SK-N-SH (cell line): ENCODE results near the gene CFAP65. TPM values are rescaled to one million over a fixed set of nuclear protein-coding genes. Genes with fewer than 3 reads are reported as not detected.

Source experiments
- CTCF ChIA-PET: fragments of 300-600, 350-600 bp; formaldehyde crosslinking; extraction: SDS; loops from one replicate; lab custom pipeline; 2021; lab: Yijun Ruan, JAX
- POLR2A ChIA-PET: fragments of 350-600 bp; sonication (Branson Sonifier 250); formaldehyde crosslinking; extraction: SDS; loops from one replicate; lab custom pipeline; 2020; ENCODE audit warnings: antibody characterized with exemption, inconsistent platforms; lab: Yijun Ruan, JAX
- DNase-seq: peaks from one replicate; pipeline ENCODE4 v3.0.0; 2012
- H2AFZ ChIP-seq: fragments of 200-600 bp; sonication (generic); 2 replicates; pipeline ENCODE4 v1.8.1; 2016; ENCODE audit warnings: antibody characterized with exemption, mild to moderate bottlenecking, low read depth
- H3F3A ChIP-seq: fragments of 200-600 bp; sonication (generic); replicated peaks from 2 replicates; pipeline ENCODE3; 2016; ENCODE audit warnings: antibody characterized with exemption, mild to moderate bottlenecking; ENCODE audit not compliant: insufficient read depth
- H3K27ac ChIP-seq, 2 experiments: fragments of 200-500 bp in 1 of 2; fragments of 200-600 bp in 1 of 2; sonication (Bioruptor generic) in 1 of 2; sonication (generic), shearing (Covaris generic) in 1 of 2; 2 replicates each; pipeline versions ENCODE4 v1.5.1 to v1.6.1; 2014 to 2016; ENCODE audit warnings: low read depth in 2 of 2, inconsistent platforms in 1 of 2, low read length in 1 of 2, mild to moderate bottlenecking in 1 of 2, mixed read lengths in 1 of 2
- H3K27me3 ChIP-seq: fragments of 200-600 bp; sonication (generic), shearing (Covaris generic); 2 replicates; pipeline ENCODE4 v1.6.1; 2016; ENCODE audit warnings: mixed run types; ENCODE audit not compliant: insufficient read depth
- H3K36me3 ChIP-seq, 2 experiments: fragments of 200-500 bp in 1 of 2; fragments of 200-600 bp in 1 of 2; sonication (Bioruptor generic) in 1 of 2; sonication (generic) in 1 of 2; replicated peaks in 1 of 2; 2 replicates each; pipeline versions ENCODE3 to v1.5.1; 2014 to 2016; ENCODE audit warnings: low read length in 1 of 2, mild to moderate bottlenecking in 1 of 2; ENCODE audit not compliant: insufficient read depth in 2 of 2, control insufficient read depth in 1 of 2
- H3K4me1 ChIP-seq, 2 experiments: fragments of 200-500 bp in 1 of 2; fragments of 200-600 bp in 1 of 2; sonication (Bioruptor generic) in 1 of 2; sonication (generic), shearing (Covaris generic) in 1 of 2; 2 replicates each; pipeline versions ENCODE4 v1.5.1 to v1.6.1; 2014 to 2016; ENCODE audit warnings: low read depth in 1 of 2, low read length in 1 of 2, mixed run types in 1 of 2; ENCODE audit not compliant: insufficient read depth in 2 of 2, control insufficient read depth in 1 of 2
- H3K4me2 ChIP-seq: fragments of 200-600 bp; sonication (generic), shearing (Covaris generic); 2 replicates; pipeline ENCODE4 v1.6.1; 2017; ENCODE audit warnings: mixed run types
- H3K4me3 ChIP-seq, 2 experiments: fragments of 200-500 bp in 1 of 2; fragments of 200-600 bp in 1 of 2; sonication (Bioruptor generic) in 1 of 2; sonication (generic), shearing (Covaris generic) in 1 of 2; 2 replicates each; pipeline versions ENCODE4 v1.5.1 to v1.8.1; 2014 to 2016; ENCODE audit warnings: low read depth in 2 of 2, inconsistent platforms in 1 of 2, low read length in 1 of 2, mild to moderate bottlenecking in 1 of 2, mixed read lengths in 1 of 2, moderate library complexity in 1 of 2
- H3K79me2 ChIP-seq: fragments of 200-600 bp; sonication (generic); 2 replicates; pipeline ENCODE4 v1.8.1; 2017; ENCODE audit warnings: mild to moderate bottlenecking; ENCODE audit not compliant: insufficient read depth
- H3K9ac ChIP-seq: fragments of 200-600 bp; sonication (generic); 2 replicates; pipeline ENCODE4 v1.6.1; 2017; ENCODE audit warnings: mixed run types
- H3K9me2 ChIP-seq: fragments of 200-600 bp; sonication (generic); 2 replicates; pipeline ENCODE4 v1.6.1; 2017; ENCODE audit warnings: mixed run types
- H3K9me3 ChIP-seq: fragments of 200-600 bp; sonication (generic); 2 replicates; pipeline ENCODE4 v1.6.1; 2017; ENCODE audit warnings: mixed run types, mild to moderate bottlenecking, moderate library complexity
- H4K20me1 ChIP-seq: fragments of 200-600 bp; sonication (generic); 2 replicates; pipeline ENCODE4 v1.6.1; 2017; ENCODE audit warnings: mild to moderate bottlenecking, mixed run types; ENCODE audit not compliant: insufficient read depth
- ELF1 ChIP-seq: IDR thresholded peaks from 2 replicates; pipeline ENCODE4 v1.4.0; 2012
- EZH2phosphoT487 ChIP-seq: fragments of 200-600 bp; sonication (generic); IDR thresholded peaks from 2 replicates; pipeline ENCODE4 v1.6.1; 2017; ENCODE audit warnings: low read depth, mixed run types, mild to moderate bottlenecking, antibody characterized with exemption, moderate library complexity, borderline replicate concordance
- GABPA ChIP-seq: IDR thresholded peaks from 2 replicates; pipeline ENCODE4 v1.4.0; 2012; ENCODE audit warnings: low read depth, mild to moderate bottlenecking
- MXI1 ChIP-seq: IDR thresholded peaks from 2 replicates; pipeline ENCODE4 v1.6.1; 2012; ENCODE audit warnings: mild to moderate bottlenecking, low read depth, low read length, improper control_type of control experiment
- NFIC ChIP-seq: IDR thresholded peaks from 2 replicates; pipeline ENCODE4 v1.4.0; 2012; ENCODE audit warnings: borderline replicate concordance
- RFX5 ChIP-seq: IDR thresholded peaks from 2 replicates; pipeline ENCODE4 v1.6.1; 2012; ENCODE audit warnings: mild to moderate bottlenecking, improper control_type of control experiment, low read length
- WGBS: methylation state at CpG from one replicate; pipeline ENCODE4 v1.1.6; 2017; ENCODE audit warnings: low lambda C conversion rate; 5-methylcytosine and 5-hydroxymethylcytosine counted together
- polyA plus RNA-seq, 3 experiments: library from polyadenylated mRNA; depleted of rRNA; stranded (reverse); fragments of >200 nt; gene quantifications; 2 replicates each; pipeline ENCODE4 v1.2.3, GENCODE V29; 2012
- small RNA-seq, 7 experiments: library from RNA; depleted of rRNA; stranded (forward); fragments of <200 nt; gene quantifications; one replicate each; pipeline ENCODE3, GENCODE V24; 2012
- TF ChIP-seq, protein P1 (sequence below): IDR thresholded peaks from 2 replicates; pipeline ENCODE4 v1.6.1; 2012; ENCODE audit warnings: mild to moderate bottlenecking, low read depth, low read length, moderate library complexity
- TF ChIP-seq, protein P2 (sequence below): IDR thresholded peaks from 2 replicates; pipeline ENCODE4; 2012
- TF ChIP-seq, protein P3 (sequence below): fragments of 200-600 bp; sonication (generic); IDR thresholded peaks from 2 replicates; pipeline ENCODE4 v1.6.1; 2017; ENCODE audit warnings: antibody characterized with exemption, mild to moderate bottlenecking, moderate library complexity

Gene CFAP65
- polyA plus RNA-seq, 1 of the 3 experiments (the other 2 are of a cell fraction): 0.95 TPM

DNA sequence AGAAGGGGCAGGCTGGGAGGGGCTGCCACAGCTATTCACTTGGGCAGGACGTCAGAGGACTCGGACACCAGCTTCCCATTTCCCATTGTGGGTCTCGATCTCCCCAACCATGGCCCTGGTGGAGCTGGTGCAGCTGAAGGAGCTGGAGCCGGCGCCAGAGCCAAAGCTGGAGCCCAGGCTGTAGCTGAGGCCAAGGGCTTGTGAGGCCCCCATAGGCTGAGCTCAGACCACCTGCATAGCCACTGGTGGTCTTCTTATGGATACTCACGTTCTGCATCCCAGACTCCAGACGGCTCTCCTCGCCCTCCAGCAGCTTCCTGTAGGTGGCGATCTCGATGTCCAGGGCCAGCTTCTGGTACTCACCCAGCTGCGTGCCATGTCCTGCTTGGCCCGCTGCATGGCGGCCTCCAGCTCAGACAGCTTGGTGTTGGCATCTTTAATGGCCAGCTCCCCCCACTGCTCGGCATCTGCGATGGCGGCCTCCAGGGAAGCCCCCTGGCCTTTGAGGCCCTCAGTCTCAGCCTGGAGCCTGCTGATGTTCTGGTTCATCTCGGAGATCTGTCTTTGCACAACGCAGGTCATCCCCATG lies 87.9 kb downstream of the CFAP65 start:
- no peak for TF ChIP-seq GABPA
- TF ChIP-seq ELF1: no peak
- TF ChIP-seq, protein P1, sequence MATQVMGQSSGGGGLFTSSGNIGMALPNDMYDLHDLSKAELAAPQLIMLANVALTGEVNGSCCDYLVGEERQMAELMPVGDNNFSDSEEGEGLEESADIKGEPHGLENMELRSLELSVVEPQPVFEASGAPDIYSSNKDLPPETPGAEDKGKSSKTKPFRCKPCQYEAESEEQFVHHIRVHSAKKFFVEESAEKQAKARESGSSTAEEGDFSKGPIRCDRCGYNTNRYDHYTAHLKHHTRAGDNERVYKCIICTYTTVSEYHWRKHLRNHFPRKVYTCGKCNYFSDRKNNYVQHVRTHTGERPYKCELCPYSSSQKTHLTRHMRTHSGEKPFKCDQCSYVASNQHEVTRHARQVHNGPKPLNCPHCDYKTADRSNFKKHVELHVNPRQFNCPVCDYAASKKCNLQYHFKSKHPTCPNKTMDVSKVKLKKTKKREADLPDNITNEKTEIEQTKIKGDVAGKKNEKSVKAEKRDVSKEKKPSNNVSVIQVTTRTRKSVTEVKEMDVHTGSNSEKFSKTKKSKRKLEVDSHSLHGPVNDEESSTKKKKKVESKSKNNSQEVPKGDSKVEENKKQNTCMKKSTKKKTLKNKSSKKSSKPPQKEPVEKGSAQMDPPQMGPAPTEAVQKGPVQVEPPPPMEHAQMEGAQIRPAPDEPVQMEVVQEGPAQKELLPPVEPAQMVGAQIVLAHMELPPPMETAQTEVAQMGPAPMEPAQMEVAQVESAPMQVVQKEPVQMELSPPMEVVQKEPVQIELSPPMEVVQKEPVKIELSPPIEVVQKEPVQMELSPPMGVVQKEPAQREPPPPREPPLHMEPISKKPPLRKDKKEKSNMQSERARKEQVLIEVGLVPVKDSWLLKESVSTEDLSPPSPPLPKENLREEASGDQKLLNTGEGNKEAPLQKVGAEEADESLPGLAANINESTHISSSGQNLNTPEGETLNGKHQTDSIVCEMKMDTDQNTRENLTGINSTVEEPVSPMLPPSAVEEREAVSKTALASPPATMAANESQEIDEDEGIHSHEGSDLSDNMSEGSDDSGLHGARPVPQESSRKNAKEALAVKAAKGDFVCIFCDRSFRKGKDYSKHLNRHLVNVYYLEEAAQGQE: no peak
- TF ChIP-seq NFIC: no peak
- TF ChIP-seq, protein P2, sequence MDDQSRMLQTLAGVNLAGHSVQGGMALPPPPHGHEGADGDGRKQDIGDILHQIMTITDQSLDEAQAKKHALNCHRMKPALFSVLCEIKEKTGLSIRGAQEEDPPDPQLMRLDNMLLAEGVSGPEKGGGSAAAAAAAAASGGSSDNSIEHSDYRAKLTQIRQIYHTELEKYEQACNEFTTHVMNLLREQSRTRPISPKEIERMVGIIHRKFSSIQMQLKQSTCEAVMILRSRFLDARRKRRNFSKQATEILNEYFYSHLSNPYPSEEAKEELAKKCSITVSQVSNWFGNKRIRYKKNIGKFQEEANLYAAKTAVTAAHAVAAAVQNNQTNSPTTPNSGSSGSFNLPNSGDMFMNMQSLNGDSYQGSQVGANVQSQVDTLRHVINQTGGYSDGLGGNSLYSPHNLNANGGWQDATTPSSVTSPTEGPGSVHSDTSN: no peak
- TF ChIP-seq EZH2phosphoT487: no peak
- TF ChIP-seq RFX5: no peak
- TF ChIP-seq, protein P3, sequence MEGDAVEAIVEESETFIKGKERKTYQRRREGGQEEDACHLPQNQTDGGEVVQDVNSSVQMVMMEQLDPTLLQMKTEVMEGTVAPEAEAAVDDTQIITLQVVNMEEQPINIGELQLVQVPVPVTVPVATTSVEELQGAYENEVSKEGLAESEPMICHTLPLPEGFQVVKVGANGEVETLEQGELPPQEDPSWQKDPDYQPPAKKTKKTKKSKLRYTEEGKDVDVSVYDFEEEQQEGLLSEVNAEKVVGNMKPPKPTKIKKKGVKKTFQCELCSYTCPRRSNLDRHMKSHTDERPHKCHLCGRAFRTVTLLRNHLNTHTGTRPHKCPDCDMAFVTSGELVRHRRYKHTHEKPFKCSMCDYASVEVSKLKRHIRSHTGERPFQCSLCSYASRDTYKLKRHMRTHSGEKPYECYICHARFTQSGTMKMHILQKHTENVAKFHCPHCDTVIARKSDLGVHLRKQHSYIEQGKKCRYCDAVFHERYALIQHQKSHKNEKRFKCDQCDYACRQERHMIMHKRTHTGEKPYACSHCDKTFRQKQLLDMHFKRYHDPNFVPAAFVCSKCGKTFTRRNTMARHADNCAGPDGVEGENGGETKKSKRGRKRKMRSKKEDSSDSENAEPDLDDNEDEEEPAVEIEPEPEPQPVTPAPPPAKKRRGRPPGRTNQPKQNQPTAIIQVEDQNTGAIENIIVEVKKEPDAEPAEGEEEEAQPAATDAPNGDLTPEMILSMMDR: no peak; the same call in 1 of the 2 replicates
- no peak for TF ChIP-seq MXI1
- TF ChIP-seq, all 33 proteins: peak for 0
- H3K27me3 ChIP-seq: peaks cover 29% of the 10 kb centered on the region
- POLR2A ChIA-PET: no interaction called here
- H3K4me3 ChIP-seq: no peak overlapping the region
- no peaks in the 10 kb centered on the region for H3K9me3 ChIP-seq
- no peaks in the 10 kb centered on the region for H3K36me3 ChIP-seq
- no peaks in the 10 kb centered on the region for H3K79me2 ChIP-seq
- no peak overlapping the region for H3K9ac ChIP-seq
- no peaks in the 10 kb centered on the region for H3K9me2 ChIP-seq
- 80% methylated on average over 16 of the region's 18 CpGs for WGBS
- DNase-seq: no peak
- H3F3A ChIP-seq: no peaks in the 10 kb centered on the region
- CTCF ChIA-PET: interaction anchor here (1.0 to 1.9 kb wide), 4 partner anchors 27 to 56 kb away, joined by 3 to 6 read pairs (median 4); no protein-coding TSS in a partner anchor
- H3K4me2 ChIP-seq: no peak overlapping the region
- no peak overlapping the region for H3K27ac ChIP-seq
- no peaks in the 10 kb centered on the region for H4K20me1 ChIP-seq
- H2AFZ ChIP-seq: no peak overlapping the region
- peaks cover 0 to 22% of the 10 kb centered on the region in 2 experiments; a peak in 1 of 4 replicates for H3K4me1 ChIP-seq

Small RNA genes lying within 50 kb of the gene (small RNA-seq; reads per million reads assigned to genes)
- 0 reads per million in 7 experiments for gene MIR3131
- gene MIR375: 0.40 to 56.1 (median 28.0) reads per million in 7 experiments

Other genes starting within 250 kb of the CFAP65 start
- gene PRKAG3, start 209.7 kb downstream of the CFAP65 start, polyA plus RNA-seq (2012; rRNA removed): not detected in 2 replicates
- gene WNT6, start 181.7 kb downstream of the CFAP65 start, polyA plus RNA-seq (2012; rRNA removed): 0.06 and 0.08 TPM in 2 replicates
- 0.02 TPM in 1 of 2 replicates, not detected in the other for gene WNT10A, start 160.7 kb downstream of the CFAP65 start, polyA plus RNA-seq (2012; rRNA removed)
- 0.19 and 0.26 TPM in 2 replicates for gene CDK5R2, start 81.8 kb downstream of the CFAP65 start, polyA plus RNA-seq (2012; rRNA removed)
- gene FEV, start 56.3 kb downstream of the CFAP65 start, polyA plus RNA-seq (2012; rRNA removed): 0.53 and 1.2 TPM in 2 replicates
- gene CRYBA2, start 48.1 kb downstream of the CFAP65 start, polyA plus RNA-seq (2012; rRNA removed): not detected in 2 replicates
- gene IHH, start 19.4 kb upstream of the CFAP65 start, polyA plus RNA-seq (2012; rRNA removed): 0.03 TPM in 1 of 2 replicates, not detected in the other
- 16.3 and 21.0 TPM in 2 replicates for gene NHEJ1, start 119.3 kb upstream of the CFAP65 start, polyA plus RNA-seq (2012; rRNA removed)
- 2.1 and 3.5 TPM in 2 replicates for gene SLC23A3, start 128.5 kb upstream of the CFAP65 start, polyA plus RNA-seq (2012; rRNA removed)
- 75.9 and 84.1 TPM in 2 replicates for gene CNPPD1, start 135.4 kb upstream of the CFAP65 start, polyA plus RNA-seq (2012; rRNA removed)
- 74.6 and 94.8 TPM in 2 replicates for gene RETREG2, start 136.8 kb upstream of the CFAP65 start, polyA plus RNA-seq (2012; rRNA removed)
- 39.9 and 46.9 TPM in 2 replicates for gene ZFAND2B, start 165.3 kb upstream of the CFAP65 start, polyA plus RNA-seq (2012; rRNA removed)
- 26.5 and 27.4 TPM in 2 replicates for gene ABCB6, start 177.4 kb upstream of the CFAP65 start, polyA plus RNA-seq (2012; rRNA removed)
- 29.6 and 33.2 TPM in 2 replicates for gene ATG9A, start 188.1 kb upstream of the CFAP65 start, polyA plus RNA-seq (2012; rRNA removed)
- 22.3 and 30.8 TPM in 2 replicates for gene ANKZF1, start 188.3 kb upstream of the CFAP65 start, polyA plus RNA-seq (2012; rRNA removed)
- 11.7 and 14.1 TPM in 2 replicates for gene GLB1L, start 203.9 kb upstream of the CFAP65 start, polyA plus RNA-seq (2012; rRNA removed)
- 57.6 and 78.6 TPM in 2 replicates for gene STK16, start 204.0 kb upstream of the CFAP65 start, polyA plus RNA-seq (2012; rRNA removed)
- gene TUBA4B, start 211.7 kb upstream of the CFAP65 start, polyA plus RNA-seq (2012; rRNA removed): 0.03 TPM in 1 of 2 replicates, not detected in the other
- gene TUBA4A, start 212.4 kb upstream of the CFAP65 start, polyA plus RNA-seq (2012; rRNA removed): 4.8 and 6.2 TPM in 2 replicates
- 37.2 and 39.9 TPM in 2 replicates for gene DNAJB2, start 237.8 kb upstream of the CFAP65 start, polyA plus RNA-seq (2012; rRNA removed)